Measurements from ENCODE around the gene MMAA.

DNA sequence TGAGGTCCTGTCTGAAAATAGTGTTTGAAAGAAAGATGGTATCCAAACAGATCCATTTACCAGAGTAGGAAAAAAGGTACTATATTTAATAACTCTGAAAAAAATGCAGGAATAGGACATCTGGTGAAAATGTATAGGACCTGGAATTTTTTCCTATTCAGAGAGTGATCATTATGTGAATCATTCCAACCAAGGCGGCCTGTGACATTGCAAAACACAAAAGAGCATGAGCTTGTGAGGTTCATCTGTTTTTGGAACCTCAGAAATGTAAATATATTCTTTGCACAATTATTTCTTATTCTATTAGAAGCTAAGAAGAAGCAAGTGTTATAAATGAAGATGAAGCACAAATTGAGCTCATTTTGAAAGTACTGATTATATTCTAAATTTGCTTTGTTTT, 62.8 kb downstream of the MMAA start:
- TF ChIP-seq, protein P1, sequence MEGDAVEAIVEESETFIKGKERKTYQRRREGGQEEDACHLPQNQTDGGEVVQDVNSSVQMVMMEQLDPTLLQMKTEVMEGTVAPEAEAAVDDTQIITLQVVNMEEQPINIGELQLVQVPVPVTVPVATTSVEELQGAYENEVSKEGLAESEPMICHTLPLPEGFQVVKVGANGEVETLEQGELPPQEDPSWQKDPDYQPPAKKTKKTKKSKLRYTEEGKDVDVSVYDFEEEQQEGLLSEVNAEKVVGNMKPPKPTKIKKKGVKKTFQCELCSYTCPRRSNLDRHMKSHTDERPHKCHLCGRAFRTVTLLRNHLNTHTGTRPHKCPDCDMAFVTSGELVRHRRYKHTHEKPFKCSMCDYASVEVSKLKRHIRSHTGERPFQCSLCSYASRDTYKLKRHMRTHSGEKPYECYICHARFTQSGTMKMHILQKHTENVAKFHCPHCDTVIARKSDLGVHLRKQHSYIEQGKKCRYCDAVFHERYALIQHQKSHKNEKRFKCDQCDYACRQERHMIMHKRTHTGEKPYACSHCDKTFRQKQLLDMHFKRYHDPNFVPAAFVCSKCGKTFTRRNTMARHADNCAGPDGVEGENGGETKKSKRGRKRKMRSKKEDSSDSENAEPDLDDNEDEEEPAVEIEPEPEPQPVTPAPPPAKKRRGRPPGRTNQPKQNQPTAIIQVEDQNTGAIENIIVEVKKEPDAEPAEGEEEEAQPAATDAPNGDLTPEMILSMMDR (IDR thresholded peaks at IDR 0.05), result no peak
- no peak for TF ChIP-seq POLR2A (IDR thresholded peaks at IDR 0.05)

Data from testis (tissue), 2 donors.